ENCODE results near the gene LARP1B. TPM values are rescaled to one million over a fixed set of nuclear protein-coding genes. Genes with fewer than 3 reads are reported as not detected.
"Not testable (repeated sequence)": the region's sequence is repeated elsewhere in the genome, so short reads cannot be mapped to it uniquely, and the experiment has no call there.

LARP1B gene
- total RNA-seq, 1 donor from 2014 or later = 17.6 TPM

DNA sequence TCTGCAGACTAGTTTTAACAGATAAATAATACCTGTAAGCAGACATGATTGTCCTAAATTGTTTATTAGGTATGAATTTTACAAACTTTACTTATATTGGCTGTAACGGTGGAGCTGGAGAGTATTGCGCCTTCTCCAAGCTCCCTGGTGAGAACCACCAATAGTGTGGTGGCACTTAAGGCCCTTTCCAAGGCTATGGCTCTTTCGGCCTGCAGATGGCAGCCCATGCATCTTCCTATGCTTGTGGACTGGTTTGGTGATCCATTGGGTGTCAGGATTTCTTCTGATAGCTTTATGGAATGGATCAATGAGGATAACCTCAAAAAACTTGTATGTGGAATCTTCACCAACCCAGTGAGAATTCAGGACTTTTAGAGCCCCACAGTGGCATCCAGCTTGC, 7.8 kb downstream of the LARP1B start:
- Histone ChIP-seq H3K36me3 (ENCODE audit: insufficient read depth, low read length) (no peaks in the 10 kb centered on the region), H3K79me2 (ENCODE audit: insufficient read depth, low read length) (peaks cover 86% of the 10 kb centered on the region), H3K27me3 (ENCODE audit: insufficient read depth, low read length) (no peaks in the 10 kb centered on the region), H3K9me3 (ENCODE audit: insufficient read depth, low read depth, low read length) (no peaks in the 10 kb centered on the region), H3K4me3 (ENCODE audit: insufficient read depth, low read depth, low read length) (no peak overlapping the region), H2AFZ (ENCODE audit: low read depth, low read length) (no peak overlapping the region), H3K9ac (ENCODE audit: low read length) (no peak overlapping the region), H3K4me2 (ENCODE audit: low read length) (no peak overlapping the region), H3K27ac (ENCODE audit: low read depth, low read length) (no peak overlapping the region), H4K20me1 (ENCODE audit: insufficient read depth, low read length) (peaks cover 31% of the 10 kb centered on the region), H3K4me1 (ENCODE audit: insufficient read depth, low read length) (no peaks in the 10 kb centered on the region)
- H3K36me3 Mint-ChIP-seq (ENCODE audit: low read depth, unreplicated experiment) = no peaks in the 10 kb centered on the region
- TF ChIP-seq EZH2 (IDR thresholded peaks at IDR 0.05; ENCODE audit: insufficient read depth, low read length) (no peak), CTCF (IDR thresholded peaks at IDR 0.05; ENCODE audit: insufficient read depth, low read depth, low read length) (peak; percentile 3)
- H3K4me1 Mint-ChIP-seq (ENCODE audit: low read depth, unreplicated experiment) = peaks cover 3% of the 10 kb centered on the region
- H3K9me3 Mint-ChIP-seq (ENCODE audit: unreplicated experiment) = no peaks in the 10 kb centered on the region
- no peak overlapping the region for H3K27ac Mint-ChIP-seq (ENCODE audit: unreplicated experiment)
- no peaks in the 10 kb centered on the region for H3K27me3 Mint-ChIP-seq (ENCODE audit: low read depth, unreplicated experiment)
- no peak overlapping the region for H3K4me3 Mint-ChIP-seq (ENCODE audit: unreplicated experiment)
- DNase-seq (ENCODE audit: low read depth) = no peak
- FAIRE-seq = no peak

- no peak overlapping the region for H3K4me3 Mint-ChIP-seq (ENCODE audit: unreplicated experiment)
- Histone ChIP-seq H4K20me1 (ENCODE audit: insufficient read depth, low read length) (peaks cover 7% of the 10 kb centered on the region), H3K9ac (ENCODE audit: low read length) (no peak overlapping the region), H3K4me1 (ENCODE audit: insufficient read depth, low read length) (no peaks in the 10 kb centered on the region), H2AFZ (ENCODE audit: low read depth, low read length) (no peak overlapping the region), H3K36me3 (ENCODE audit: insufficient read depth, low read length) (peaks cover 2% of the 10 kb centered on the region), H3K79me2 (ENCODE audit: insufficient read depth, low read length) (peaks cover 26% of the 10 kb centered on the region), H3K4me3 (ENCODE audit: insufficient read depth, low read depth, low read length) (no peak overlapping the region), H3K27ac (ENCODE audit: low read depth, low read length) (no peak overlapping the region), H3K9me3 (ENCODE audit: insufficient read depth, low read depth, low read length) (no peaks in the 10 kb centered on the region), H3K27me3 (ENCODE audit: insufficient read depth, low read length) (no peaks in the 10 kb centered on the region), H3K4me2 (ENCODE audit: low read length) (no peak overlapping the region)
- peaks cover 4% of the 10 kb centered on the region for H3K36me3 Mint-ChIP-seq (ENCODE audit: low read depth, unreplicated experiment)
- TF ChIP-seq CTCF (IDR thresholded peaks at IDR 0.05; ENCODE audit: insufficient read depth, low read depth, low read length) = no peak
- no peak for TF ChIP-seq EZH2 (IDR thresholded peaks at IDR 0.05; ENCODE audit: insufficient read depth, low read length)
- no peaks in the 10 kb centered on the region for H3K9me3 Mint-ChIP-seq (ENCODE audit: unreplicated experiment)
- no peak for FAIRE-seq
- H3K4me1 Mint-ChIP-seq (ENCODE audit: low read depth, unreplicated experiment) = no peaks in the 10 kb centered on the region
- no peak for DNase-seq (ENCODE audit: low read depth)
- H3K27ac Mint-ChIP-seq (ENCODE audit: unreplicated experiment) = no peak overlapping the region
- no peaks in the 10 kb centered on the region for H3K27me3 Mint-ChIP-seq (ENCODE audit: low read depth, unreplicated experiment)
These were observed 15.4 kb downstream of the LARP1B start for GRCh38 chr4:128076464-128076863.

- not testable (repeated sequence) for H3K27ac Mint-ChIP-seq (ENCODE audit: unreplicated experiment); H3K79me2 ChIP-seq (ENCODE audit: insufficient read depth, low read length); H3K27ac ChIP-seq (ENCODE audit: low read depth, low read length); H2AFZ ChIP-seq (ENCODE audit: low read depth, low read length); H4K20me1 ChIP-seq (ENCODE audit: insufficient read depth, low read length); DNase-seq (ENCODE audit: low read depth); H3K4me3 Mint-ChIP-seq (ENCODE audit: unreplicated experiment); FAIRE-seq; H3K4me1 Mint-ChIP-seq (ENCODE audit: low read depth, unreplicated experiment); H3K27me3 ChIP-seq (ENCODE audit: insufficient read depth, low read length); H3K4me2 ChIP-seq (ENCODE audit: low read length); H3K4me1 ChIP-seq (ENCODE audit: insufficient read depth, low read length); H3K9ac ChIP-seq (ENCODE audit: low read length); H3K27me3 Mint-ChIP-seq (ENCODE audit: low read depth, unreplicated experiment); H3K9me3 Mint-ChIP-seq (ENCODE audit: unreplicated experiment); H3K9me3 ChIP-seq (ENCODE audit: insufficient read depth, low read depth, low read length); H3K4me3 ChIP-seq (ENCODE audit: insufficient read depth, low read depth, low read length)
- peaks cover 10% of the 10 kb centered on the region for H3K36me3 Mint-ChIP-seq (ENCODE audit: low read depth, unreplicated experiment)
- H3K36me3 ChIP-seq (ENCODE audit: insufficient read depth, low read length) = peaks cover 12% of the 10 kb centered on the region
These were observed 34.2 kb downstream of the LARP1B start for GRCh38 chr4:128095293-128095692.
